Jurkat, Clone E6-1 (cell line): ENCODE results near the gene RPL35.

Experiments
- DNase-seq: peaks from one replicate; pipeline ENCODE4 v3.0.0-alpha.2; 2011; ENCODE audit warnings: low read depth, low spot score
- H3K4me3 ChIP-seq: 2 replicates; pipeline ENCODE4 v1.5.1; 2011; ENCODE audit warnings: mild to moderate bottlenecking, low read length, control low read depth, moderate library complexity

Gene RPL35

GRCh38 chr9:124878518-124878917 is 16.8 kb upstream of the RPL35 start:
- DNase-seq = no peak
- no peak overlapping the region for H3K4me3 ChIP-seq

GRCh38 chr9:124878021-124878420 is 16.3 kb upstream of the RPL35 start:
- H3K4me3 ChIP-seq = no peak overlapping the region
- DNase-seq = no peak

- H3K4me3 ChIP-seq = no peak overlapping the region
- DNase-seq = no peak
Measured at GRCh38 chr9:124877021-124877782, 15.4 kb upstream of the RPL35 start.

GRCh38 chr9:124875501-124875900 is 13.7 kb upstream of the RPL35 start:
- no peak for DNase-seq
- H3K4me3 ChIP-seq = no peak overlapping the region

- DNase-seq = no peak
- no peak overlapping the region for H3K4me3 ChIP-seq
Measured at GRCh38 chr9:124873664-124874063, 11.9 kb upstream of the RPL35 start.

GRCh38 chr9:124871156-124871561 is 9.4 kb upstream of the RPL35 start:
- no peak overlapping the region for H3K4me3 ChIP-seq
- no peak for DNase-seq

GRCh38 chr9:124870723-124871122 is 9.0 kb upstream of the RPL35 start:
- peak overlapping the region; percentile 75 for H3K4me3 ChIP-seq
- DNase-seq = no peak

GRCh38 chr9:124869986-124870560 is 8.3 kb upstream of the RPL35 start:
- H3K4me3 ChIP-seq = peak overlapping the region; percentile 75
- peak; percentile 47 for DNase-seq

GRCh38 chr9:124869466-124869985 is 7.8 kb upstream of the RPL35 start:
- peak overlapping the region; percentile 75 for H3K4me3 ChIP-seq
- DNase-seq = no peak

GRCh38 chr9:124868511-124869465 is 7.0 kb upstream of the RPL35 start:
- peak overlapping the region; percentile 75 for H3K4me3 ChIP-seq
- DNase-seq = peak; percentile 82

GRCh38 chr9:124863371-124863871 is 1.7 kb upstream of the RPL35 start:
- no peak for DNase-seq
- no peak overlapping the region for H3K4me3 ChIP-seq

GRCh38 chr9:124860582-124861341 is 995 bp downstream of the RPL35 start:
- peak overlapping the region; percentile 81 for H3K4me3 ChIP-seq
- DNase-seq = no peak

GRCh38 chr9:124859803-124860581 is 1.8 kb downstream of the RPL35 start:
- H3K4me3 ChIP-seq = peak overlapping the region; percentile 81
- no peak for DNase-seq

GRCh38 chr9:124858330-124859046 is 3.3 kb downstream of the RPL35 start:
- H3K4me3 ChIP-seq = no peak overlapping the region
- DNase-seq = no peak

GRCh38 chr9:124857533-124858162 is 4.1 kb downstream of the RPL35 start:
- DNase-seq = no peak
- H3K4me3 ChIP-seq = no peak overlapping the region

GRCh38 chr9:124855944-124856765 is 5.6 kb downstream of the RPL35 start:
- no peak overlapping the region for H3K4me3 ChIP-seq
- DNase-seq = no peak
